ENCODE data around the gene ZMYND8. TPM values are rescaled to one million over a fixed set of nuclear protein-coding genes. Genes with fewer than 3 reads are reported as not detected.

Gene ZMYND8
- total RNA-seq, 4 donors from 2014 or later = 41.6 to 79.4 (median 60.7) TPM

GRCh38 chr20:47328129-47328528 is 28.4 kb downstream of the ZMYND8 start:
- H3K4me3 ChIP-seq = no peak overlapping the region
- no peaks in the 10 kb centered on the region for H3K36me3 ChIP-seq
- H3K9me3 ChIP-seq = no peaks in the 10 kb centered on the region
- 60% methylated on average over 1 of the region's 1 CpG; no CpG with 5 or more reads in 1 of the 2 donors for WGBS, 2 donors (ENCODE audit: low coverage in 1 of 2)
- H3K4me1 ChIP-seq = peaks cover 43 to 69% (median 47%) of the 10 kb centered on the region in 4 donors
- TF ChIP-seq CTCF (IDR thresholded peaks at IDR 0.05) (no peak), POLR2A (IDR thresholded peaks at IDR 0.05) (no peak), POLR2AphosphoS5 (IDR thresholded peaks at IDR 0.05) (no peak), EP300 (IDR thresholded peaks at IDR 0.05; ENCODE audit: low read depth) (no peak)
- H3K27me3 ChIP-seq = no peaks in the 10 kb centered on the region
- no peak for DNase-seq
- intact Hi-C loops (cut with DNase I; ENCODE audit: low total_unique reads) = no loop called here
- peak overlapping the region; percentile 78 to 90 (median 90) for H3K27ac ChIP-seq
- in situ Hi-C loops (cut with MboI; ENCODE audit: low pct_ligation_motif_present in 1 of 4, low pct_unique_long_range_greater_than_20kb in 1 of 4, low sequenced_read_pairs in 3 of 4) = no loop called here

- Histone ChIP-seq H3K4me1 (peaks cover 40 to 69% (median 45%) of the 10 kb centered on the region in 4 donors), H3K27ac (peak overlapping the region; percentile 78 to 90 (median 90)), H3K27me3 (no peaks in the 10 kb centered on the region), H3K9me3 (no peaks in the 10 kb centered on the region), H3K4me3 (no peak overlapping the region), H3K36me3 (no peaks in the 10 kb centered on the region)
- in situ Hi-C loops (cut with MboI; ENCODE audit: low pct_ligation_motif_present in 1 of 4, low pct_unique_long_range_greater_than_20kb in 1 of 4, low sequenced_read_pairs in 3 of 4) = no loop called here
- DNase-seq = no peak
- TF ChIP-seq EP300 (IDR thresholded peaks at IDR 0.05; ENCODE audit: low read depth) = no peak
- no peak for TF ChIP-seq POLR2A (IDR thresholded peaks at IDR 0.05)
- no peak for TF ChIP-seq CTCF (IDR thresholded peaks at IDR 0.05)
- no peak for TF ChIP-seq POLR2AphosphoS5 (IDR thresholded peaks at IDR 0.05)
- intact Hi-C loops (cut with DNase I; ENCODE audit: low total_unique reads) = no loop called here
- 95 to 96% methylated on average over 7 of the region's 7 CpGs for WGBS, 2 donors (ENCODE audit: low coverage in 1 of 2)
Observed at GRCh38 chr20:47327711-47328110, 28.8 kb downstream of the ZMYND8 start.

- H3K4me3 ChIP-seq = no peak overlapping the region
- in situ Hi-C loops (cut with MboI; ENCODE audit: low pct_ligation_motif_present in 1 of 4, low pct_unique_long_range_greater_than_20kb in 1 of 4, low sequenced_read_pairs in 3 of 4) = no loop called here
- H3K36me3 ChIP-seq = no peaks in the 10 kb centered on the region
- H3K27me3 ChIP-seq = no peaks in the 10 kb centered on the region
- TF ChIP-seq POLR2AphosphoS5 (IDR thresholded peaks at IDR 0.05) (no peak), POLR2A (IDR thresholded peaks at IDR 0.05) (no peak), CTCF (IDR thresholded peaks at IDR 0.05) (no peak), EP300 (IDR thresholded peaks at IDR 0.05; ENCODE audit: low read depth) (no peak)
- H3K4me1 ChIP-seq = peaks cover 40 to 69% (median 45%) of the 10 kb centered on the region in 4 donors
- H3K27ac ChIP-seq = peak overlapping the region; percentile 14 to 31 (median 21)
- 71 to 100% methylated on average over 2 to 10 of the region's 10 CpGs for WGBS, 2 donors (ENCODE audit: low coverage in 1 of 2)
- intact Hi-C loops (cut with DNase I; ENCODE audit: low total_unique reads) = no loop called here
- DNase-seq = no peak
- no peaks in the 10 kb centered on the region for H3K9me3 ChIP-seq
Observed at GRCh38 chr20:47326658-47327268, 29.7 kb downstream of the ZMYND8 start.

- no peak overlapping the region for H3K27ac ChIP-seq
- H3K4me3 ChIP-seq = no peak overlapping the region
- peaks cover 38 to 69% (median 45%) of the 10 kb centered on the region in 4 donors for H3K4me1 ChIP-seq
- intact Hi-C loops (cut with DNase I; ENCODE audit: low total_unique reads) = no loop called here
- H3K9me3 ChIP-seq = no peaks in the 10 kb centered on the region
- no peak for DNase-seq
- 98 to 100% methylated on average over 6 of the region's 6 CpGs for WGBS, 2 donors (ENCODE audit: low coverage in 1 of 2)
- TF ChIP-seq EP300 (IDR thresholded peaks at IDR 0.05; ENCODE audit: low read depth) (no peak), POLR2A (IDR thresholded peaks at IDR 0.05) (no peak), CTCF (IDR thresholded peaks at IDR 0.05) (no peak), POLR2AphosphoS5 (IDR thresholded peaks at IDR 0.05) (no peak)
- in situ Hi-C loops (cut with MboI; ENCODE audit: low pct_ligation_motif_present in 1 of 4, low pct_unique_long_range_greater_than_20kb in 1 of 4, low sequenced_read_pairs in 3 of 4) = no loop called here
- no peaks in the 10 kb centered on the region for H3K27me3 ChIP-seq
- H3K36me3 ChIP-seq = no peaks in the 10 kb centered on the region
Observed at GRCh38 chr20:47325242-47325641, 31.3 kb downstream of the ZMYND8 start.
